Breast epithelium (tissue), 3 donors: ENCODE measurements around the gene KLHDC8A.

Source experiments
- POLR2AphosphoS5 ChIP-seq, 3 donors: sonication (generic); formaldehyde crosslinking; IDR thresholded peaks; one replicate each; pipeline ENCODE4 v1.6.1; 2017; ENCODE audit warnings: antibody characterized with exemption in 3 of 3
- TF ChIP-seq, protein P1 (sequence below), 3 donors: fragments of 450-650 bp; IDR thresholded peaks; one replicate each; pipeline ENCODE4 v1.5.1; 2016 to 2017; ENCODE audit warnings: antibody characterized with exemption in 3 of 3, mild to moderate bottlenecking in 3 of 3, moderate library complexity in 3 of 3

DNA sequence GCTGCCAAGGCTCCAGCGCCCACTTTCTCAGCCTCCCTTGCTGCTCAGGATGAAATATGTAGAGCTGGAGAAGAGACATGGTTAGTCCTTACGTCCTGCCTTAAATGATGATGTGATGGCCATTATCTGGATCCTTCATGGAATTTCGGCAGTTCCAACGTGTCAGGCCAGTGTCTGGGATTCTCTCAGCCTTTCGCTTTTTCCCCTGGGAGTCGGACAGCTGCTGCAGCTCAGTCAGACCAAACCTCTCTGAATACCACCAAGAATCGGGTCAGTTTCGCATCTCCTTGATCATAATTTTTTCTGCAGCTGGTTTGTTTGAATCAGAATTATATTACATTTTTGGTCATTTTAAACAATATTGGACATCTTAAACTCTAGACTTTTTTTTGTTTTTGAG is 22.3 kb upstream of the KLHDC8A start:
- TF ChIP-seq, protein P1, sequence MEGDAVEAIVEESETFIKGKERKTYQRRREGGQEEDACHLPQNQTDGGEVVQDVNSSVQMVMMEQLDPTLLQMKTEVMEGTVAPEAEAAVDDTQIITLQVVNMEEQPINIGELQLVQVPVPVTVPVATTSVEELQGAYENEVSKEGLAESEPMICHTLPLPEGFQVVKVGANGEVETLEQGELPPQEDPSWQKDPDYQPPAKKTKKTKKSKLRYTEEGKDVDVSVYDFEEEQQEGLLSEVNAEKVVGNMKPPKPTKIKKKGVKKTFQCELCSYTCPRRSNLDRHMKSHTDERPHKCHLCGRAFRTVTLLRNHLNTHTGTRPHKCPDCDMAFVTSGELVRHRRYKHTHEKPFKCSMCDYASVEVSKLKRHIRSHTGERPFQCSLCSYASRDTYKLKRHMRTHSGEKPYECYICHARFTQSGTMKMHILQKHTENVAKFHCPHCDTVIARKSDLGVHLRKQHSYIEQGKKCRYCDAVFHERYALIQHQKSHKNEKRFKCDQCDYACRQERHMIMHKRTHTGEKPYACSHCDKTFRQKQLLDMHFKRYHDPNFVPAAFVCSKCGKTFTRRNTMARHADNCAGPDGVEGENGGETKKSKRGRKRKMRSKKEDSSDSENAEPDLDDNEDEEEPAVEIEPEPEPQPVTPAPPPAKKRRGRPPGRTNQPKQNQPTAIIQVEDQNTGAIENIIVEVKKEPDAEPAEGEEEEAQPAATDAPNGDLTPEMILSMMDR (IDR thresholded peaks at IDR 0.05) = no peak
- no peak for TF ChIP-seq POLR2AphosphoS5 (IDR thresholded peaks at IDR 0.05)
